ENCODE results near the gene GALNT14.

The GALNT14 gene

GRCh38 chr2:31053929-31054782 is 84.1 kb downstream of the GALNT14 start:
- peak; percentile 46 for DNase-seq

DNA sequence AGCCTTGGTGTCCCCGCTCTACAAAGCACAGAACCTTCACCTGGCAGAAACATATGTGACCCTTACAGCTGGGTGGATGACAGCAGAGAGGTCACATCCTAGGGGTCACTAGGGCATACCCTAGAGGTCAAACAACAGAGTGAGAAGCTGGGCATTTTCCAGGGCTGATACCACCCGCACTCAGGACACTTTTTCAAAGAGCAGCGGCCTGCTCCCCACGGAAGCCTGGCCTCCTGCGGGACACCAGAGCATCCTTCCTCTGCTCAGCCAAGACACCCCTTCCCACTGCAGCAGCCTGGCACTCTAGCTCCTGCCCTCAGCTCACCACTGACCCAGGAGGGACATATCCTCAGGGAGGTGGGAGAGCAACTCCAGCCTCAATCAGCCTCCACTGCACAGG is 86.0 kb downstream of the GALNT14 start:
- peak; percentile 43 for DNase-seq

- peak; percentile 22 for DNase-seq
These were observed 86.7 kb downstream of the GALNT14 start for GRCh38 chr2:31051258-31052140.

DNA sequence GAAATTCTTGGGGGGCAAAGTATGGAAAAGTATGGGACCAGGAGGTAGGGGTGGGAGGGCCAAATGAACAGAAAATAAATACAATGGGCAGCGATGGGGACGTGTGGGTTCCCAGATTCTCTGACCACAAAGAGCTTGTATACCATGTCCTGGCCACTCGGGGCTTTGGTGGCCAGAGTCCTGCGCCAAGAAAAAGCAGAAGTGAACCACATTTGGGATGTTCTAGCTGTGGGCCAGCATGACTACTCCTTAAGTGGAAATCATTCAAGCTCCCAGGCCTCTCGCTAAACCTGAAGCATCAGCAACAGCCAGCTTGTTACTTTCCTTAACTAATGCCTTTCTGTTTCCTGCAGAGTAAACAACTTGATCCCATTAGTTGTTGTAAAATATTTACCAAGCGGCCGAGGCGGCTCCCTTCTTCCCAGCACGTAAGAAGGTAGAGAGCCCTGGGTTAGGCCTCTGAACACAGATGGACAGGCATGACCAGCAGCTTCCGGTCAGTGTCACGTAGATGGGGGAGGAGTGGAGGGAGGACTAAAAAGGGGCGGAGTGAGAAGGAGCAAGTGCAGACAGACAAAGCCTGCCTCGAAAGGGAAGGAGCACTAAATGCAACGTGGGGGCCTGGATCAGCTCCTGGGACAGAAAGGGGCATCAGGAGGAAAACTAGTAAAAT is 88.2 kb downstream of the GALNT14 start:
- peak; percentile 37 for DNase-seq

DNA sequence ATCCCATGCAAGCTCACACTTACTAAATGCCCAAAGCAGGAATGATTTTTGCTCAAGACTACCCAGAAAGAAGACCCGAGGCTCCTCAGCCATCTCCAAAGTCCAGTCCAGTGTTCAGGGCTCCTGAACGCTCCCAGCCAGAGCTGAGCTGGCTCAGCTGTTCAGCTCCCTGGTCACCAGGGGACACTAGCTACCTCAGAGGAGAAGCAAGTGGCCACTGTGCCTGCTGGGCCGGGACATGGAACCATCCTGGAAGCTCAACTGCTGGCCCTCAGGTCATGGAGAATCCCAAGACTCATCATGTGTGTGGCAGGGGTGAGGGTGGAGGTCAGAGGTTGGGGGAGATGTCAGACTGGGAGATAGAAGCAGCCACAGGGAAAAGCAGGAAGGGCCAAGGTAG is 89.0 kb downstream of the GALNT14 start:
- DNase-seq: peak; percentile 51

GRCh38 chr2:31047599-31047998 is 90.6 kb downstream of the GALNT14 start:
- peak; percentile 47 for DNase-seq

GRCh38 chr2:31038385-31038784 is 99.9 kb downstream of the GALNT14 start:
- DNase-seq: peak; percentile 58

- no peak for DNase-seq
These were observed 101.2 kb downstream of the GALNT14 start for GRCh38 chr2:31037058-31037457.

DNA sequence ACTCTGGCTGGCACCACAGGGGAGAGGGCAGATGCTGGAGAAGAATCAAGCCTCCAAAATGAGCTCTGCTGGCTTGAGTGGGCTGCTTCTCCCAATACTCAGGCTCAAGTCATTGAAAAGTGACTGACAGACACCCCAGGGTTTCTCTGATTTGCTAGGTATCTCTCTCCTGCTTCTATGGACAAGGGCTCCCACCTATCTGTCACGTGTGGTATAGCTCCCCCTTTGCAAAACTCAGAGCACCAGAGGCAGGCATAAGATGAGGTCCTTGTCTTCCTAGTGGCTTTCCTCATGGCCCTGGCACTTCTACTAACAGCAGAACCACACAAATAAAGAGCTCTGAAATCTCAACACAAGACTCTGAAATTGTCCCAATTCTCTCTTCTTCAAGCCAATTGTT is 105.2 kb downstream of the GALNT14 start:
- no peak for DNase-seq

DNA sequence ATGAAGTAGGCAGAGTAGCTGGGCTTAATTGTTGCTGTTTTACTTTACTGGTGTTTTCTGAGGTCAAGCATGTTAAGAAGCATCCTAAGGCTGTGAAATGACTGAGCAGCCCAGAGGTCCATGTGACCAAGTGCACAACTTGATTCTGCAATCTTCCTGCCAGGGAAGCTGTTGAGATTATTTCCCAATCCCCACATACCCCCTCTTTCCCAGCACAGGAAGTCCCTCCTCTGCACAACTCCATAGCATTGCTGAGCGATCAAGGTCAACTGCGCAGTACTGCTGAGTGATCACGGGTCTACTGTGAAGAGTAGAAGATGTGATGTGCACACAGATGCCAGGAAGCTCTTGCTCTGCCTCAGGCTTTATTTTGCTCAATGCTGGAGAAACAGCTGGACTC is 105.8 kb downstream of the GALNT14 start:
- DNase-seq: no peak

GRCh38 chr2:31031132-31031706 is 107.0 kb downstream of the GALNT14 start:
- DNase-seq: no peak

GRCh38 chr2:31028417-31028816 is 109.8 kb downstream of the GALNT14 start:
- DNase-seq: no peak

DNA sequence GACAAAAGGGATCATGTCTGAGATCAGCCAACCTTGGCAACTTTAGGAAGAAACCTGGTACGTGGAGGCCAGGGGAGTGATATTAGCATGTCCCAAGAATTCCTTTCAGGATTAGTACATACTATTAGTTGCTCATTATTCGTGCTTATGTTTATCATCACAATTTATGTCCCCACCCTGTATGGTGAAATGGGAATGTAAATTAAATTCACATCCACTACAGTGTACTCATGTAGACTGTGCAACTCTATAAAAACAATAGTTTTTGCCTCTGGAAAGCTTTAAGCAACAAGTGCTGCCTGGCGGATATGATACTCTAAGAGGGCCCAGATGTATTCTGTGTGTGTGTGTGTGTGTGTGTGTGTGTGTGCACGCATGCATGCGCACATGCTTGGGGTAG is 110.7 kb downstream of the GALNT14 start:
- DNase-seq: no peak

DNA sequence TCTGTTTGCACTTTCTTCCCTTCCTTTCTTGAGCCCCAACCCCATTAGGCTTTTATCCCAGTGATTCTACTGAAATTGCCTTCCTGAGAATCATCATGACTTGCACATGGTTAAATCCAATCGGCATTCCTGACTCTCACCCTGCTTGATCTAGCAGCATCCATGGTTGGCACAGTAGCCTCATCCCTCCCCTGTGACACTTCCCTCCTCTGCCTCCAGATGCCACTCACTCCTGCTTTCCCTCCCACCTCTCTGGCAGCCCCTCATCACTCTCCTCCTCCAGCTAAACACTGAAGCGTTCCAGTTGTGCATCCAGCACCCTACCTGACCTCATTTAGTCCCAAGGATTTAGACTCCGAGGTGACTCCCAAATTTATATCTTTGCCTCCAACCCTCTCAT is 114.7 kb downstream of the GALNT14 start:
- DNase-seq: no peak

GRCh38 chr2:31020713-31021112 is 117.5 kb downstream of the GALNT14 start:
- no peak for DNase-seq

DNA sequence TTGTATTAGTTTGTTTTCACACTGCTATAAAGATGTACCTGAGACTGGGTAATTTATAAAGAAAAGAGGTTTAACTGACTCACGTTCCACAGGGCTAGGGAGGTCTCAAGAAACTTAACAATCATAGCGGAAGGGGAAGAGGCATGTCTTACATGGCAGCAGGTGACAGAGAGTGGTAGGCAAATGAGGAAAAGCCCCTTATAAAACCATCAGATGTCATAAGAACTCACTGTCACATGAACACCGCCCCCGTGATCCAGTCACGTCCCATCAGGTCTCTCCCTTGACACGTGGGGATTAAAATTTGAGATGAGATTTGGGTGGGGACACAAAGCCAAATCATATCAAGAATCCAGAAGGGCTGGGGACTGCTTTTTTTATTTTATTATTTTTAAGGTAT is 120.0 kb downstream of the GALNT14 start:
- no peak for DNase-seq

- DNase-seq: no peak
These were observed 121.6 kb downstream of the GALNT14 start for GRCh38 chr2:31016648-31017047.

GRCh38 chr2:31014516-31014915 is 123.7 kb downstream of the GALNT14 start:
- DNase-seq: no peak

DNA sequence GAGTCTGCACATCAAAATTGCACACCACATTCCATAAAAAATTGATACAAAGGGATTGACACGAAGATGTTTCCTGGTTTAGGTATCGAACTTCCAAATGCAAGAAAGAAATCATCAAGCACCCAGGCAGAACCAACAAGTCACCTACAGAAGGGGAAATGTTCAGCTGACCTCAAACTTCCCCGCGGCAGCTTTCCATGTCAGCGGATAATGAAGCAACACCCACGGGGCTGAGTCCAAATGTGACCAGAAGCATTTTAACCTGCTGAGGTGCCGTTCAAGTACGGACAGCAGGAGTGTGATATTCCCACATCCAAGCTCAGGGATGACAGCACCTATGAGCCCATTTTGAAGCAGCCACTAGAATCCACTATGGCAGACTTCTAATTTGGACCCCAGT is 124.9 kb downstream of the GALNT14 start:
- no peak for DNase-seq

- DNase-seq: peak; percentile 83
These were observed 125.8 kb downstream of the GALNT14 start for GRCh38 chr2:31012406-31012805.

- no peak for DNase-seq
These were observed 126.7 kb downstream of the GALNT14 start for GRCh38 chr2:31011587-31011986.

DNA sequence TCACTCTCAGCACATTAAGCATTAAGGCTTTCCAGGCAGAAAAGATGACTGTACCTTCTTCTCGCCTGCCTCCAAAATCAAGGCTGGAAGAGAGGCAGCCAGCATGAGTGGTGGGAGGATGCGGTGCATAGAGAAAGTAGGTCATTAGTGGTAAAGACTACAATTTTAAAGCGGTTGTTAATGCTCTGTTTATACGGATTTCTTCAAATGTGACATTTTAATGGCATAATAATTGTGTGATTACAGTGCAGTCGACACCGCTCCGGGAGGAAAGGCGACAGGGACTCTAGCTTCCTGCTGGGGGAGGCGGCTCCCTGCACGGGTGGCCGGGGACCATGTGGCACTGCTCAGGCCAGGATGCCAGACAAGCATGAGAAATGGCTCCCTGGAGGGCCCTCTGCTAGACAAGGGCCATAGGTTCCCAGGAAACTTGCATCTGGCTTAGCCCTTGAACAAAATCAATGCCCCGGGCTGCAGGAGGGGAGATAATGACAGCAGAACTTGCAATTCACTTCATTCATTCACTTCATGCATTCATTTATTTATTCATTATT is 129.6 kb downstream of the GALNT14 start:
- DNase-seq: no peak

- no peak for DNase-seq
These were observed 134.0 kb downstream of the GALNT14 start for GRCh38 chr2:31004257-31004656.
